ENCODE data around the gene QRICH1.

Gene QRICH1

GRCh38 chr3:49001155-49001554 lies 92.7 kb downstream of the QRICH1 start:
- in situ Hi-C loops (cut with MboI; ENCODE audit: low sequenced_read_pairs), result no loop called here

GRCh38 chr3:48999085-48999858 lies 94.6 kb downstream of the QRICH1 start:
- in situ Hi-C loops (cut with MboI; ENCODE audit: low sequenced_read_pairs), result no loop called here

- in situ Hi-C loops (cut with MboI; ENCODE audit: low sequenced_read_pairs), result no loop called here
Measured at GRCh38 chr3:48997714-48998637, 95.9 kb downstream of the QRICH1 start.

- in situ Hi-C loops (cut with MboI; ENCODE audit: low sequenced_read_pairs), result no loop called here
Measured at GRCh38 chr3:48997102-48997635, 96.7 kb downstream of the QRICH1 start.

- in situ Hi-C loops (cut with MboI; ENCODE audit: low sequenced_read_pairs), result no loop called here
Measured at GRCh38 chr3:48996640-48997039, 97.2 kb downstream of the QRICH1 start.

GRCh38 chr3:48993834-48994233 lies 100.0 kb downstream of the QRICH1 start:
- in situ Hi-C loops (cut with MboI; ENCODE audit: low sequenced_read_pairs), result no loop called here

- in situ Hi-C loops (cut with MboI; ENCODE audit: low sequenced_read_pairs), result no loop called here
Measured at GRCh38 chr3:48991851-48992545, 101.9 kb downstream of the QRICH1 start.

- in situ Hi-C loops (cut with MboI; ENCODE audit: low sequenced_read_pairs), result no loop called here
Measured at GRCh38 chr3:48990636-48991469, 103.0 kb downstream of the QRICH1 start.

GRCh38 chr3:48989796-48990635 lies 103.9 kb downstream of the QRICH1 start, which contains the start of gene P4HTM:
Gene P4HTM (plus strand): TSS chr3:48990241. CDS start chr3:48990257, 16 bp downstream.
- in situ Hi-C loops (cut with MboI; ENCODE audit: low sequenced_read_pairs), result no loop called here

GRCh38 chr3:48989126-48989795 lies 104.6 kb downstream of the QRICH1 start:
- in situ Hi-C loops (cut with MboI; ENCODE audit: low sequenced_read_pairs), result no loop called here

- in situ Hi-C loops (cut with MboI; ENCODE audit: low sequenced_read_pairs), result no loop called here
Measured at GRCh38 chr3:48985831-48986376, 108.0 kb downstream of the QRICH1 start.

- in situ Hi-C loops (cut with MboI; ENCODE audit: low sequenced_read_pairs), result no loop called here
Measured at GRCh38 chr3:48984663-48985062, 109.2 kb downstream of the QRICH1 start.

- in situ Hi-C loops (cut with MboI; ENCODE audit: low sequenced_read_pairs), result no loop called here
Measured at GRCh38 chr3:48983096-48983495, 110.8 kb downstream of the QRICH1 start.

GRCh38 chr3:48982686-48983085 lies 111.2 kb downstream of the QRICH1 start:
- in situ Hi-C loops (cut with MboI; ENCODE audit: low sequenced_read_pairs), result no loop called here

- in situ Hi-C loops (cut with MboI; ENCODE audit: low sequenced_read_pairs), result no loop called here
Measured at GRCh38 chr3:48982016-48982415, 111.9 kb downstream of the QRICH1 start.

- in situ Hi-C loops (cut with MboI; ENCODE audit: low sequenced_read_pairs), result no loop called here
Measured at GRCh38 chr3:48980295-48980694, 113.6 kb downstream of the QRICH1 start.
